Activated T-cell treated with anti-CD3 and anti-CD28 coated beads for 1 hour (primary cell): Measurements from ENCODE around the gene PHLPP1.
"Not testable (repeated sequence)": the region's sequence is repeated elsewhere in the genome, so short reads cannot be mapped to it uniquely, and the experiment has no call there.

ENCODE experiments used
- DNase-seq: peaks from one replicate; pipeline ENCODE4 v3.0.0-alpha.2; 2020; ENCODE audit warnings: low read depth

Gene PHLPP1

GRCh38 chr18:62894681-62895390 is 179.5 kb downstream of the PHLPP1 start:
- no peak for DNase-seq

GRCh38 chr18:62897153-62897552 is 181.8 kb downstream of the PHLPP1 start:
- DNase-seq: no peak

GRCh38 chr18:62898359-62898758 is 183.0 kb downstream of the PHLPP1 start:
- no peak for DNase-seq

- no peak for DNase-seq
These were observed 184.2 kb downstream of the PHLPP1 start for GRCh38 chr18:62899534-62899933.

GRCh38 chr18:62900132-62900883 is 185.0 kb downstream of the PHLPP1 start:
- no peak for DNase-seq

GRCh38 chr18:62902776-62903175 is 187.4 kb downstream of the PHLPP1 start:
- DNase-seq: no peak

- DNase-seq: no peak
These were observed 189.3 kb downstream of the PHLPP1 start for GRCh38 chr18:62904396-62905285.

- DNase-seq: no peak
These were observed 197.5 kb downstream of the PHLPP1 start for GRCh38 chr18:62912885-62913284.

- DNase-seq: not testable (repeated sequence)
These were observed 198.5 kb downstream of the PHLPP1 start for GRCh38 chr18:62913824-62914223.

GRCh38 chr18:62914871-62915392 is 199.6 kb downstream of the PHLPP1 start:
- no peak for DNase-seq

- DNase-seq: no peak
These were observed 203.0 kb downstream of the PHLPP1 start for GRCh38 chr18:62918361-62918760.

- DNase-seq: no peak
These were observed 203.9 kb downstream of the PHLPP1 start for GRCh38 chr18:62919109-62919838.

GRCh38 chr18:62925031-62925688 is 209.8 kb downstream of the PHLPP1 start:
- DNase-seq: no peak

GRCh38 chr18:62928326-62928725 is 213.0 kb downstream of the PHLPP1 start:
- no peak for DNase-seq

GRCh38 chr18:62933261-62933887 is 218.0 kb downstream of the PHLPP1 start:
- DNase-seq: no peak

GRCh38 chr18:62935994-62936393 is 220.7 kb downstream of the PHLPP1 start:
- DNase-seq: no peak

GRCh38 chr18:62937065-62937464 is 221.7 kb downstream of the PHLPP1 start:
- no peak for DNase-seq

- DNase-seq: no peak
These were observed 222.7 kb downstream of the PHLPP1 start for GRCh38 chr18:62938006-62938405.

GRCh38 chr18:62938487-62938886 is 223.1 kb downstream of the PHLPP1 start:
- no peak for DNase-seq

- no peak for DNase-seq
These were observed 224.1 kb downstream of the PHLPP1 start for GRCh38 chr18:62939433-62939832.

- no peak for DNase-seq
These were observed 224.6 kb downstream of the PHLPP1 start for GRCh38 chr18:62939926-62940325.
